Aorta (tissue), 5 donors: Measurements from ENCODE around the gene ZSWIM8. TPM values are rescaled to one million over a fixed set of nuclear protein-coding genes. Genes with fewer than 3 reads are reported as not detected.
"Not testable (repeated sequence)": the region's sequence is repeated elsewhere in the genome, so short reads cannot be mapped to it uniquely, and the experiment has no call there.

Experiments used
- ATAC-seq: fragments of 200-7000 bp; cut with Tn5 transposase; one replicate; pipeline ENCODE4 v1.9.1; 2022; ENCODE audit warnings: moderate library complexity; ENCODE audit not compliant: low FRiP score
- DNase-seq, 2 donors: peaks; one replicate each; pipeline ENCODE4 v3.0.0-alpha.2; 2020
- H3K27ac ChIP-seq, 2 donors: one replicate each; pipeline ENCODE4 v1.5.1; 2013; ENCODE audit warnings: low read length in 2 of 2, mild to moderate bottlenecking in 2 of 2, moderate library complexity in 2 of 2, control low read depth in 1 of 2, inconsistent platforms in 1 of 2, low read depth in 1 of 2
- H3K27me3 ChIP-seq, 2 donors: one replicate each; pipeline ENCODE4 v1.6.1; 2013; ENCODE audit warnings: control low read depth in 1 of 2, low read length in 1 of 2, mild to moderate bottlenecking in 1 of 2, moderate library complexity in 1 of 2; ENCODE audit not compliant: insufficient read depth in 2 of 2, control insufficient read depth in 1 of 2
- H3K36me3 ChIP-seq, 2 donors: one replicate each; pipeline ENCODE4 v1.6.1; 2013; ENCODE audit warnings: control low read depth in 1 of 2, low read length in 1 of 2, mild to moderate bottlenecking in 1 of 2; ENCODE audit not compliant: insufficient read depth in 2 of 2, control insufficient read depth in 1 of 2
- H3K4me1 ChIP-seq, 2 donors: one replicate each; pipeline ENCODE4 v1.6.1; 2013; ENCODE audit warnings: low read length in 2 of 2, control low read depth in 1 of 2, mild to moderate bottlenecking in 1 of 2, moderate library complexity in 1 of 2; ENCODE audit not compliant: insufficient read depth in 2 of 2, control insufficient read depth in 1 of 2
- H3K4me3 ChIP-seq, 2 donors: one replicate each; pipeline ENCODE4 v1.5.1; 2013; ENCODE audit warnings: low read length in 2 of 2, control low read depth in 1 of 2, mild to moderate bottlenecking in 1 of 2
- H3K9me3 ChIP-seq: one replicate; pipeline ENCODE4 v1.6.1; 2013; ENCODE audit warnings: mild to moderate bottlenecking, low read length; ENCODE audit not compliant: control insufficient read depth
- WGBS, 2 donors: extraction: QIAGEN DNeasy Blood & Tissue Kit; methylation state at CpG; one replicate each; pipeline ENCODE4 v1.1.7; 2013; 5-methylcytosine and 5-hydroxymethylcytosine counted together
- intact Hi-C, 2 donors: fragments of 100-400 bp; cut with DNase I; formaldehyde crosslinking; loops; one replicate each; pipeline versions ENCODE4 v1.14.2 to v1.15.0; 2022
- polyA plus RNA-seq, 2 donors: library from polyadenylated mRNA; stranded (reverse); fragments of 200-250 nt; gene quantifications; one replicate each; pipeline ENCODE4 v1.2.3, GENCODE V29; 2013
- total RNA-seq, 2 donors: library from RNA; stranded (reverse); fragmentation: NEBNext Ultra II Directional; extraction: Animal tissue kit (Norgen Biotek cat#: 25700); gene quantifications; one replicate each; pipeline ENCODE4 v1.2.1, GENCODE V29; 2021
- donor health status: healthy with polysubstance abuse.
- donor health status: Bipolar disorder and iron deficiency.
- donor health status: DM: no; HTN: no; CAD: no.
- donor health status: DM: no; HTN: no; CAD: no.
- donor health status: DM: yes; HTN: yes; CAD: no.

Gene ZSWIM8
- total and polyA plus RNA-seq, 4 donors = 75.1 to 314 (median 127) TPM

DNA sequence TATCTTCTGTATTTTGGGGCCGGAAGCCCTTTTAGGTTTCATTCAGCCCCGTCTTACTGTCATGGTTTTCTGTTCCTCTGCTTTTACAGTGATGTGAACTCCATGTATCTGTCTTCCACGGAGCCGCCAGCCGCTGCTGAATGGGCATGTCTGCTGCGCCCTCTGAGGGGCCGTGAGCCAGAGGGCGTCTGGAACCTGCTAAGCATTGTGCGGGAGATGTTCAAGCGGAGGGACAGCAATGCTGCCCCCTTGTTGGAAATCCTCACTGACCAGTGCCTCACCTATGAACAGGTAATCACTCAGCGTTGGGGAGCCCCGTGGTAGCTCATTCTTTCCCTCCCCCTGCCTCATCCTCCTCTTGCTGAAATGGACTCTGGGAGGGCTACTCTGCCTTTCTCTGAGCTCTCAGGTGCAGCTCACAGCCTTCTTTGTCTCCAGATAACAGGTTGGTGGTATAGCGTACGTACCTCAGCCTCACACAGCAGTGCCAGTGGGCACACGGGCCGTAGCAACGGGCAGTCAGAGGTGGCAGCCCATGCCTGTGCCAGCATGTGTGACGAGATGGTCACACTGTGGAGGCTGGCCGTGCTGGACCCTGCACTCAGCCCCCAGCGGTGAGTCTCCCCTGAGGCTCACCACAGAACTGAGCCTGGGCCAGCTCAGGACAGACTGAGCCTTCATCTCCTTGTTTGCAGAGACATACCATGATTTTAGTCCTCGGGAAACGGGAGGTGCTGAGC lies 5.7 kb downstream of the ZSWIM8 start:
- intact Hi-C loops = no loop called here
- H3K27ac ChIP-seq = no peak overlapping the region
- ATAC-seq = no peak
- H3K4me3 ChIP-seq = no peak overlapping the region
- no peaks in the 10 kb centered on the region for H3K27me3 ChIP-seq
- peaks cover 0 to 22% of the 10 kb centered on the region in 2 donors for H3K36me3 ChIP-seq
- DNase-seq = peak in 1 of 2 donors; percentile 34
- WGBS, 2 donors = 86 to 87% methylated on average over 22 of the region's 22 CpGs
- H3K9me3 ChIP-seq = no peaks in the 10 kb centered on the region
- no peaks in the 10 kb centered on the region for H3K4me1 ChIP-seq

DNA sequence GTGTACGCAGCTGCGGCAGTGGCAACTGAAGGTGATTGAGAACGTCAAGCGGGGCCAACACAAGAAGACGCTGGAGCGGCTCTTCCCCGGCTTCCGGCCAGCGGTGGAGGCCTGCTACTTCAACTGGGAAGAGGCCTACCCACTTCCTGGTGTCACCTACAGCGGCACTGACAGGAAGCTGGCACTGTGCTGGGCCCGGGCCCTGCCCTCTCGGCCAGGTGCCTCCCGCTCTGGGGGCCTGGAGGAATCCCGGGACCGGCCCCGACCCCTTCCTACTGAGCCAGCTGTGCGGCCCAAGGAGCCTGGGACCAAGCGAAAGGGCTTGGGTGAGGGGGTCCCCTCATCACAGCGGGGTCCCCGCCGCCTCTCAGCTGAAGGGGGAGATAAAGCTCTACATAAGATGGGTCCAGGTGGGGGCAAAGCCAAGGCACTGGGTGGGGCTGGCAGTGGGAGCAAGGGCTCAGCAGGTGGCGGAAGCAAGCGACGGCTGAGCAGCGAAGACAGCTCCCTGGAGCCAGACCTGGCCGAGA lies 6.5 kb downstream of the ZSWIM8 start:
- no peak overlapping the region for H3K4me3 ChIP-seq
- peak in 1 of 2 donors; percentile 43 for DNase-seq
- intact Hi-C loops = no loop called here
- H3K27me3 ChIP-seq = no peaks in the 10 kb centered on the region
- 92 to 94% methylated on average over 26 of the region's 26 CpGs for WGBS, 2 donors
- no peak overlapping the region for H3K27ac ChIP-seq
- peaks cover 0 to 27% of the 10 kb centered on the region in 2 donors for H3K36me3 ChIP-seq
- ATAC-seq = no peak
- no peaks in the 10 kb centered on the region for H3K4me1 ChIP-seq
- H3K9me3 ChIP-seq = no peaks in the 10 kb centered on the region

DNA sequence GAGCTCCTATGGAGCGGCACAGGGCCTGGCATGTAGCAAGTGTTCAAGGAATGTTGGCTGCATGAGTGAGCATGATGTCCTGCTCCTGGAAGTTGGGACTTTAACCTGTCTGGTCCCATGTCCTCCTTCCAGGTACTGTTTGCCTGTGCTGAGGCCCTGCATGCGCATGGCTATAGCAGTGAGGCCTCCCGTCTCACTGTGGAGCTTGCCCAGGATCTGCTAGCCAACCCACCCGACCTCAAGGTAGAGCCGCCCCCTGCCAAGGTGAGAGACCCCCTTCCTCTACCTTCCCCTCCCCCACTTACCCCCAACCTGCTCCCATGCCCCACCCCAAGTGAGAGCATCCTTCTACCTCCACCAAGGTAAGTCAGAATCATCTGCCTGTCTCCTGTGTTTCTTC lies 8.1 kb downstream of the ZSWIM8 start:
- H3K4me1 ChIP-seq = no peaks in the 10 kb centered on the region
- no peak overlapping the region for H3K27ac ChIP-seq
- WGBS, 2 donors = 89 to 93% methylated on average over 5 of the region's 5 CpGs
- H3K27me3 ChIP-seq = no peaks in the 10 kb centered on the region
- ATAC-seq (no peak), DNase-seq (peak; percentile 37 to 62)
- peaks cover 0 to 29% of the 10 kb centered on the region in 2 donors for H3K36me3 ChIP-seq
- H3K4me3 ChIP-seq = no peak overlapping the region
- H3K9me3 ChIP-seq = no peaks in the 10 kb centered on the region
- intact Hi-C loops = no loop called here

DNA sequence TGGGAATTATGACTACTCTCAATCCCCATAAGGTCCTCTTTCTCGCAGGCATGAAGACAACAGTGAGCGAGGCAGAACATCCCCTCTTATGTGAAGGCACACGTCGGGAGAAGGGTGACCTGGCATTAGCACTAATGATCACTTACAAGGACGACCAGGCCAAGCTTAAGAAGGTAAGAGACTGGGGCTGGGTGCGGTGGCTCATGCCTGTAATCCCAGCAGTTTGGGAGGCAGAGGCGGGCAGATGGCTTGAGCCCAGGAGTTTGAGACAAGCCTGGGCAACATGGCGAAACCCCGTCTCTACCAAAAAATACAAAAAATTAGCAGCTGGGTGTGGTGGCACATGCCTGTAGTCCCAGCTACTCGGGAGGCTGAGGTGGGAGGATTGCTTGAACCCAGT lies 10.1 kb downstream of the ZSWIM8 start:
- intact Hi-C loops, H3K4me3 ChIP-seq, H3K27ac ChIP-seq, ATAC-seq, H3K9me3 ChIP-seq, H3K27me3 ChIP-seq, H3K4me1 ChIP-seq: not testable (repeated sequence)
- peak; percentile 32 to 51 for DNase-seq
- H3K36me3 ChIP-seq = peaks cover 0 to 27% of the 10 kb centered on the region in 2 donors
- WGBS, 2 donors = 90 to 92% methylated on average over 10 of the region's 10 CpGs

DNA sequence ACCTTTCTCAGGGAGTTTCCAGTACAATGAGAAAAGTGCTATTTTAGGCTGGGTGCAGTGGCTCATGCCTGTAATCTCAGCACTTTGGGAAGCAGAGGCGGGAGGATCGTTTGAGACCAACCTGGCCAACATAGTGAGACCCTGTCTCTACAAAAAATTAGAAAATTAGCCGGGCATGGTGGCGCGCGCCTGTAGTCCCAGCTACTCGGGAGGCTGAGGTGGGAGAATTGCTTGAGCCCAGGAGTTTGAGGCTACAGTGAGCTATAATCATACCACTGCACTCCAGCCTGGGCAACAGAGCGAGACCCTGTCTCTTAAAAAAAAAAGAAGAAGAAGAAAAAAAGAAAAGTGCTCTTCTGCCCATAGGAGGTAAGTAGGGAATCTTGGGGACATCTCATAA lies 10.6 kb downstream of the ZSWIM8 start:
- intact Hi-C loops, H3K27me3 ChIP-seq, H3K9me3 ChIP-seq, H3K27ac ChIP-seq, ATAC-seq, H3K4me1 ChIP-seq, H3K4me3 ChIP-seq: not testable (repeated sequence)
- peak; percentile 28 to 33 for DNase-seq
- H3K36me3 ChIP-seq = peaks cover 0 to 25% of the 10 kb centered on the region in 2 donors
- 95 to 96% methylated on average over 8 of the region's 8 CpGs for WGBS, 2 donors

DNA sequence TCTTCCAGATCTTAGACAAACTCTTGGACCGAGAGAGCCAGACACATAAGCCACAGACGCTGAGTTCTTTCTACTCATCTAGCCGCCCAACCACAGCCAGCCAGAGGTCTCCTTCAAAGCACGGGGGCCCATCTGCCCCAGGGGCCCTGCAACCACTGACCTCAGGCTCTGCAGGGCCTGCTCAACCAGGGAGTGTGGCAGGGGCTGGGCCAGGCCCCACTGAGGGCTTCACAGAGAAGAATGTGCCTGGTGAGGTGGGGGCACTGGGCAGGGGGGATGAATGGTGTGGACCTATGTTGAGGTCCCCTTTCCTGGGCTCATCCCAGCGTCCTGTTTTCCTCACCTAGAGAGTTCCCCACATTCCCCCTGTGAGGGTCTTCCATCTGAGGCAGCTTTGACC lies 11.4 kb downstream of the ZSWIM8 start:
- H3K4me3 ChIP-seq = no peak overlapping the region
- WGBS, 2 donors = 68 to 79% methylated on average over 5 of the region's 5 CpGs
- peaks cover 0 to 25% of the 10 kb centered on the region in 2 donors for H3K36me3 ChIP-seq
- H3K27ac ChIP-seq = no peak overlapping the region
- DNase-seq = peak; percentile 25 to 48
- intact Hi-C loops = no loop called here
- ATAC-seq = no peak
- H3K4me1 ChIP-seq = no peaks in the 10 kb centered on the region
- no peaks in the 10 kb centered on the region for H3K9me3 ChIP-seq
- H3K27me3 ChIP-seq = no peaks in the 10 kb centered on the region

DNA sequence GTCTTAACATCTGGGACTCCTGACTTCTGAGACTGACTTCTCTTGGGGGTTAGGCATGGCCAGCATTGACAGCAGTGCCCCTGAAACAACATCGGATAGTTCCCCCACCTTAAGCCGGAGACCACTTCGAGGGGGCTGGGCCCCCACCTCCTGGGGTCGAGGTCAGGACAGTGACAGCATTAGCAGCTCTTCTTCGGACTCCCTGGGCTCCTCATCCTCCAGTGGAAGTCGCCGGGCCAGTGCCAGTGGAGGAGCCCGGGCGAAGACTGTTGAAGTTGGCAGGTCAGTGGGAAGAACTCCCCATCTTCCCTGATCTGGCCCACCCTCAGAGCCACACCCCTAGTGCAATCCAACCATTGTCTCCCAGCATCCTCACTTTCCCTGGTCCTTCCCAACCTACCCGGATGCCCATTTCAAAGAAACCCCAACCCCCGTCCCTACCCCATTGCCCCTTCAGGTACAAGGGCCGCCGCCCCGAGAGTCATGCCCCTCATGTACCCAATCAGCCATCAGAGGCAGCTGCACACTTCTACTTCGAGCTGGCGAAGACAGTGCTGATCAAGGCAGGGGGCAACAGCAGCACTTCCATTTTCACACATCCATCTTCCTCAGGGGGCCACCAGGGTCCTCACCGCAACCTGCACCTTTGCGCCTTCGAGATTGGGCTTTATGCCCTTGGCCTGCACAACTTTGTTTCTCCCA lies 12.1 kb downstream of the ZSWIM8 start:
- Histone ChIP-seq H3K4me3 (no peak overlapping the region), H3K27me3 (no peaks in the 10 kb centered on the region), H3K27ac (no peak overlapping the region), H3K9me3 (no peaks in the 10 kb centered on the region), H3K4me1 (no peaks in the 10 kb centered on the region), H3K36me3 (peaks cover 0 to 22% of the 10 kb centered on the region in 2 donors)
- DNase-seq = peak; percentile 45 to 66
- intact Hi-C loops = no loop called here
- WGBS, 2 donors = 84 to 85% methylated on average over 19 of the region's 19 CpGs
- ATAC-seq = no peak

DNA sequence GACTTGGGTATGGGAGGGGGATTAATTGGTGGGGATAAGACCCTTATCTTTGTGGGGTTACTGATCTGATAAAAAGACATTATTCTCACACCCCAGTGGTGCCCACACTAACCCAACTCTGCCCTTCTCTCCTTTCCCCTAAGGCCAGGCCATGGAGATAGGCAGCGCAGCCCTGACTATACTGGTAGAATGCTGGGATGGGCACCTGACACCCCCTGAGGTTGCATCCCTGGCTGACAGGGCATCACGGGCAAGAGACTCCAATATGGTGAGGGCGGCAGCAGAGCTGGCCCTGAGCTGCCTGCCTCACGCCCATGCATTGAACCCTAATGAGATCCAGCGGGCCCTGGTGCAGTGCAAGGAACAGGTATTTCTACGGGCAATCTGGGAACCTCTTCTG lies 12.7 kb downstream of the ZSWIM8 start:
- ATAC-seq (no peak), DNase-seq (peak; percentile 26 to 57)
- Histone ChIP-seq H3K36me3 (peaks cover 0 to 22% of the 10 kb centered on the region in 2 donors), H3K27me3 (no peaks in the 10 kb centered on the region), H3K4me3 (no peak overlapping the region), H3K9me3 (no peaks in the 10 kb centered on the region), H3K27ac (no peak overlapping the region), H3K4me1 (no peaks in the 10 kb centered on the region)
- intact Hi-C loops = no loop called here
- WGBS, 2 donors = 86 to 88% methylated on average over 6 of the region's 6 CpGs
